Iris pigment epithelial cell (primary cell): ENCODE results near the gene UHRF1.
"Not testable (repeated sequence)": the region's sequence is repeated elsewhere in the genome, so short reads cannot be mapped to it uniquely, and the experiment has no call there.

Experiments
- DNase-seq: peaks from one replicate; pipeline ENCODE4 v3.0.0-alpha.2; 2011; ENCODE audit warnings: low read depth

UHRF1 gene

DNA sequence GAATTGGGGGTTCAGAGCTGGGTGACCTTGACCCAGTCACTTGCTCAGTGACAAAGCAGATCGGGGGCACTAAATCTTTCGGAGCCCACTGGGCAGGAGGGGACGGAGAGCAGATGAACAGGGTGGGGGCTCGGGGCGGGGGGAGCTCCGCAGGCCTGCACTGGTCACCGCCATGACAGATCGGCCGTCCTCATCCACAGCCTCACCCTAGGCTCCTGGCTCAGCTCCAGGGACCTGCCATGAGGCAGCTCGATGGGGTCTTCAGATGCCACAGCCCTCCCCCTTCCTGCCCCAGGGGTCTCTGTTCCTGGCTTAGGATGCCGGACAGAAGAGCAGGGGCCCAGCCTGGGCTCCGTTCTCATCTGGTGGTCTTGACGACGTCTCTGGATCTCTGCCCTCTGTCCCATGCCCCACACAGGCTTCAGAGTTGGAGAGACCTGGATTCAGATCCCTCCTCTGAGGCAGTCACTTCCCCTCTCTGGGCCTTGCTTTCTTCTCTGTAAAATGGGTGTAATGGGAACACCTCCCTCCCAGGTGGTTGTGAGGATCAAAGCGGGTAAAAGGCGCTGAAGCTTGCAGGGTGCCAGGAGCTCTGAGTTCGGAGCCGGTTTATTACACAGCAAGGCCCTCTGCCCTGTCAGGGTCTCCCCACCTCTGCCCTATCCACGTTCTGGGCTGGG lies 62.7 kb downstream of the UHRF1 start:
- DNase-seq = no peak

DNA sequence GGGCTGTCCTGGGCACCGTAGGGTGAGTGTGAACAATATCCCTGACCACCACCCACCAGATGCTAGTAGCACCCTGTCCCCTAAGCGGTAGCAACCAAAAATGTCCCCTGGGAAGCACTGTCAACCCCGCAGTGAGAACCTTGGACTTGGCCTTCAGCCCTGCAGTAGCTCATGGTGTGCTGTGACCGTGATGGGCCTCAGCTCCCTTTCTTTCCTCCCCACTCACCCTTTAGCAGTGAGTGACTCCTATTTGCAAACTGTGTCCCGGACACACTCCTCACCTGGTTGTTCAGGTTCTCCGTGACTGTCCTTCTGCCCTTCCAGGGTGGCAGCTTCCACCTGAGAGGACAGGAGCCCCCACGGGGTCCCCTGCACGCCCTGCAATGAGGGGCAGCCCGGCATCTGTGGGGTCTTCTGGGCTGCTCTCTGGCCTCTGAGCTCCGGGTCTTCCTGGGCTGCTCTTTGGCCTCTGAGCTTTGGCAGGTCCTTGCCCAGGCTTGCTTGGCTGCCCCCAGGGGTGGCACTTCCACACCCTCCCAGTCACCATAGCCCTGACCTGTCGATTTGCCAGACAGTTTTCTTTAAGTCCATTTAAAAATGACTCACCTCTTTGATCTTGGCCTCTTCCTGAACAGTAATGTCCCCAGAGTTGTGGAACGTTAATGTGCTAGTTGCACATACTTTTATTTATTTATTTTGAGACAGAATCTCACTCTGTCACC lies 63.4 kb downstream of the UHRF1 start:
- peak; percentile 51 for DNase-seq

DNA sequence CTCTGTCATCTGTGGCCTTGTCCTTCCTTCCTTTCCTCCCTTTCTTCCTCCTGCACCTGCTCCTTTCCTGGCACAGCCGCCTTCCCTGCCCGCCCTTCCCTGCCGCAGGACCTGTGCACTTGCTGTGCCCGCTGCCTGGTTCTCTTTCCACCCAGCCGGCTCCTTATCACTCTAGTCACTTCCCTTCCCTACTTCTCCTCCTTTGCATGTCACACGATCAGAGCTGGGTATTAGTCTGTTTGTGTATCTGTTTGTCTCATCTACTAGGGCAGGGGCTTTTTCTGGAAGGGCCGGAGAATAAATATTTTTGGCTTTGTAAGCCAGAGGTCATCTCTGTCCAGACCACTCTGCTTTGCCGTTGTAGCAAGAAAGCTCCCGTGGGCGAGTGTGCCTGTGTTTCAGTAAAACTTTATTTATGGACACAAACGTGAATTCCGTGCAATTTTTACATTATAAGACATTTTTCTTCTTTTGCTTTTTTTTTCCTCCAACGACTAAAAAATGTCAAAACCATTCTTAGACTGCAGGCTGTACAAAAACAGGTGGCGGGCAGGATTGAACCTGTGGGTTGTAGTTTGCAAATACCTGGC lies 65.7 kb downstream of the UHRF1 start:
- DNase-seq = no peak

DNA sequence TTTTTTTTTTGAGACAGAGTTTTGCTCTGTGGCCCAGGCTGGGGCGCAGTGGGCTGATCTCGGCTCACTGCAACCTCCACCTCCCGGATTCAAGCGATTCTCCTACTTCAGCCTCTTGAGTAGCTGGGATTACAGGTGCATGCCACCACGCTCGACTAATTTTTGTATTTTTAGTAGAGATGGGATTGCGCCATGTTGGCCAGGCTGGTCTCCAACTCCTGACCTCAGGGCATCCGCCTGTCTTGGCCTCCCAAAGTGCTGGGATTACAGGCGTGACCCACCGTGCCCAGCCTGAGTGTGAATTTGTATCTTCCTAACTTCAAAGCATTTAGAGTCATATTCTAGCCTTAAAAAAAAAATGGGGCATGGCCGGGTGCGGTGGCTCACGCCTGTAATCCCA lies 66.3 kb downstream of the UHRF1 start:
- not testable (repeated sequence) for DNase-seq

DNA sequence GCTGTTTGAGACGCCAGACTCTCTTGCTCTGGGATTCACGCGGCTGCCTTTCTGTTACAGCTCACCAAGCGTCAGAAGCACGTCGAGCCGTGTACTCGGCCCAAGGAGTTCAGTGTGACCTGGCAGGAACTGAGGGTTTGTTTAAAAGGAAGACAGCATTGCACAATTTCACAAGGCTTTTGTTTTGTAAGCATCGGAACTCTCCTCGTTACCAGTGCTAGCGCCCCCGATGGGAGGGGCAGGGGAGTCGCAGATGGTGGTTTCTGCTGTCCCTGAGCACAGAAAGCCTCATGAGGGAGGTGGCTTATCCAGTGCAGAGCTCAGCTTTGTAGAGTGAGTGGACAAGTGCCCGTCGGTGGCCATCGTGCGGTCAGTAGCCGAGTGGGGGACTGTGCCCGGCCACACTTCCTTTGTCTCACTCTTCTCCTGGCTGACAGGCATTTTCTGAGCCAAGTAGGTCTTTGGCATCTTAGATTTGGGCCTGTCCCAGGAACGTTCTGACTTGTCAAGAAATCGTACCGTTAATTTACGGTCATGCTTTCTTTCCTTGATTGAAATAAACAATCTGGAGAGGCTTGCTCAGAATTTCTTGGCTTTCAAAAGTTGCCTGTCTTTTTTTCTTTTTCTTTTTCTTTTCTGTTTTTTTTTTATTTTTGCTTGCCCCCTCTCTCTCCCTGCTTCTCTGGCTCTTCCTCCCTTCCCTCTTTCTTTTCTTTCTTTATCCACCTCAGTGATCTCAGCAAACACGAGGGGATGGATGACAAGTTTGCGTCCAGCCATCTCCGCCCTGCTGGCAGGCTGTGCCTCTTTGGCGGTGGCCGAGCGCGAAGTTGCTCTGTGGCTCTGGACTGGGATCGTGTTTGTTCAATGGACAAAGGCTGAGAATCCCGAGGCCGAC lies 67.3 kb downstream of the UHRF1 start:
- peak; percentile 99 for DNase-seq

DNA sequence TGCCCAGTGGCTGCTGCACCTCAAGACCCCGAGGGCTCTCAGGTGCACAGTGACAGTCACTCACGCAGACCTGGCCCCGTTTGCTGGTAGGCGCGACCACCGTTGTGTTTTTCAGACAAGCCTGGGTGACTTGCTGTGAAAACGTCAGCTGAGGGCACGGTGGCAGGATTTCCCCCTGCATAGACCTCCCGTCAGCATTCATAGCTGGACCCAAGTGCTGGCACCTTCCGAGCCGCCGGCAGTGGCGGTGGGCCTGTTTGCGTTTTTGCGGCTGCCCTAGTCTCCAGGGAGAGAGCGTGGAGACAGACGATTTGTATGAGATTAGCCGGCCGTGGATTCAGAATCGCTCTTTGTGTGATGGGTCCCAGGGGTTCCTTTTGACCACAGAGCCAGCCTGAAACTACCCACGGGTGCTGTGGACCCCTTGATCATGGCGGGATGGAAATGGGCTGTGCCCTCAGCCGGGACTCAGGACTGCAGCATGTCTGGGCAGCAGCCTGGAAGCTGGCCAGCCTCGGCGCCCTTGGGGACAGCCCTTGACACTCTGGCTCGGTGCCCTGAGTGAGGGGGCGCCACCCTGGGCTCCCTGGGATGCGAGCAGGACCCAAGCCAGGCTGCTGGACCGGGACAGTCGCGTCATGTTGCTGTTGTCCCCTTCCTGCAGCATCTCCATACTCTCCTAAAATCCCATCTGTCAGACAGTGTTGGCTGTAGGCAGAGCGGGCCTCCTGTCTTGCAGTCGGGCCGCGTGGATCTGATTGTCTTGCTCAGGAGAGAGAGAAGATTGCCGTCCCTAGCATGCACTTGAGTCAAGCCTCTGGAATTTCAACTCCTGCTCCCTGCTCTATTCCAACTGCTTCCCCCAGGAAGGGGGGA lies 68.2 kb downstream of the UHRF1 start:
- peak; percentile 95 for DNase-seq

DNA sequence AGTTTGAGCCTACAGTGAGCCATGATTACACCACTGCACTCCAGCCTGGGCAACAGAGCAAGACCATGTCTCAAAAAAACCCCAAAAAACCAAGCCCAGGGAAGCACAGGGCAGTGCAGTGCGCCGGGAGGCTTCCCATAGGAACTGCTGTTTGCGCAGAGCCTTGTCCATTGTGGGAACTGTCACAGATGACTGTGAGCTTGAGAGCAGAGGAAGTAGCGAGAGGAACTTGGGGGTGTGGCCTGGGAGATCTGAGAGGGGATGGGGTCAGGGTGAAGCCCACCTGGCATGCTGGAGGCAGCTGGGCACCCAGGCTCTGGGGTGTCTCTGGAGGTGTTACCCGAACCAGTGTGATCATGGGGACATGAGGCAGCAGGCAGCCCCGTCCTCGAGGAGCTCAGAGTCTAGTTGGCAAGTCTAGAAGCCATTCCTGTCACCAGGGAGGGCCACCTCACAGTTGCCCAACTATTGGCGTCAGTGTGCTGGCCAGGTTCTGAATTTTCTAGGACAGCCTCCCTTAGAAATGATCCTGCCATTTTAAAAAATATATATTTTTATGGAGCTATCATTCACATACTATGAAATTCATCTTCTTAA lies 70.0 kb downstream of the UHRF1 start:
- no peak for DNase-seq

DNA sequence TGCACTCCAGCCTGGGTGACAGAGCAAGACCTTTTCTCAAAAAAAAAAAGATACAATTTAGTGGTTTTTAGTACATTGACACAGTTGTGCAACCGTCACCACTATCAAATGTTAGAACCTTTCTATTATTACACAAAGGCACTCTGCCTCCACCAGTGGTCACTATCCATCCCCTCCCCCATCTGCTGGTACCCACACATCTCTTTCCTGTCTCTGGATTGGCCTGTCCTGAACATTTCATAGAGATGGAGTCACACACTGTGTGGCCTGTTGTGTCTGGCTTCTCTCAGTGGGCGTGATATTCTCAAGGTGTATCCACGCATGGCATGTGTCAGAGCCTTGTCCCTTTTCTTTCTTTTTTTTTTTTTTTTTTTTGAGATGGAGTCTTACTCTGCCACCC lies 70.8 kb downstream of the UHRF1 start:
- no peak for DNase-seq

DNA sequence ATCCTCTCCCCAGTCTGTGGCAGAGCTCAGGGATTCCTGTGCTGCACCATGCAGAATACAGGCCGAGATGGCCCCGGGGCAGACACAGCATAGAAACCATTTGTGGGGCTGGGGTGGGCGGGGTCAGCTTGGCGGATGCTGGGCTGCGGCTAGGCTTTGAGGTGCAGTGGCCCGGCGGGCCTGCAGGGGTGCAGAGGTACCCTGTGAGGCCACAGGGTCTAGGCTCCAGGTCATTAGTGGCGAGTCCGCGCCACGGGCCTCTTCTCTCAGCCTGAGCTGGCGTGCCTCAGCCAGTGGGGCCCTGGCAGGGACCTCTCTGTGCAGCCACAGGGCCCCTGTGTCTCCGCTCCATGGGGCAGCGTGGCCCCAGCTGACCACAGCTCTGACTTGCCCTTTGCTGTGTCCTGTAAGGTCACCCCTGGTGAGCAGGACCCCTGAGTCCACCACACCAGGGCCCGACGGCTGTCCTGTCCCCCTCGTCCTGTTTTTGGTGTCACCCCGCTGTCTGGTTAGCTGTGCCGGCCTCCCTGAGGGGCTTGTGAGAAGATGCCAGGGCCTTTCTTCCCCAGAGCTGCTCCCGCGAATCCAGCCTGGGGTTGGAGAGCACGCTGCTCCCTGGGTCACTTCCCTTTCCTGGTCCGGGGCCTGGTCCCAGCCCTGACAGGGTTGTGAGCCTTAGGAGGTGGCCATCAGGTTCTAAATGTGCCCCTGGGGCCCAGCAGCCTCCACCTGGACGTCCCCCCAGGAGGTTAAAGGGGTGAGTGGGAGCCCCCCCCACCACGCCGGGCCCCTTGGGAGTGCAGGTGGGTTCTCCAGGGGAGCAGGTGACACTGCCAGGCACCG lies 71.8 kb downstream of the UHRF1 start:
- no peak for DNase-seq

DNA sequence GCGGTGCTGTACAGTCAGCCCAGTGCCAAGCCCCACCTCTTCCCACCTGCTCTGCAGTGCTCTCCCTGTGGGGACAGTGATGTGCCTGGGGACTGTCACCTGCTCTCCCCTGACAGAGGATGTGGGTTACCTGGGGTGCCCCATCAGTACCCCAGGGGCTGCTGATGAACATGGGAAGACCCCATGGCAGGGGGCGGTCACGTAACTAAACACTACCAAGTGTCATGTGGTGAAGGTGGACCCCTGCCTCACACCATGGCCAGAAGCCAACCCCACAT lies 72.3 kb downstream of the UHRF1 start:
- DNase-seq = no peak

DNA sequence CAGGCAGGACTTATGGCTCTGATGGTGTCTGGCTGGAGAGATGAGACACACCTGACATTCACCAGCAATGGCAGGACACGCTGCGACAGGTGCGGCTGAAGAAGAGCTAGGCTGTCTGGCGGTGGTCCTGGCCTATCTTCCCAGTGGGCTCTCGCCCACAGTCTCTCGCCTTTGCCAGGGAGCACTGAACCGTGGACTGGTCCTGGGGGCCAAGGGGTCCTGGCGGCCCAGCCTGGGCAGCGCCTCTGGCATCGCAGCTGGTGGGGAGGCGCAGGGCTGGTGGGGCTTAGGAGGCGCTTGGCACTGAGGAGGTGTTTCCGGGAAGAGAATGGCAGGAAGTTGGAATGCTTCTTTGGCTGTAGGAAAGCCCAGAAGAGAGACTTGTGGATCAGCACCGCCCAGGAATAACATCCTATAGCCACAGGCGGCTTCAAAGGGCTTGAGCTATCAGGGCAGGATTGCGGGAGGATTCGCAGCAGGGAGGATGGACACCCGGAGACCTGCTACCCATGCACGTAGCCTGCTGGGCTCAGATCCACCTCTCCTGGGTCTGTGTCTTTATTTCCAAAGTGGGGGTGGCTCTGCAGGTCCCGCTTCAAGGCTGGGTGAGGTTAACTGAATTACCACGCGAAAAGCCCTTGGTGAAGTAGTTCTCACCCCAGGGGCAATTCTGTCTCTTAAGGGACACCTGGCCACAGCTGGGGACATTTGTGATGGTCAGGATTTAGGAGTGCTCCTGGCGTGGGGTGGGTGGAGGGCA lies 74.2 kb downstream of the UHRF1 start:
- no peak for DNase-seq

DNA sequence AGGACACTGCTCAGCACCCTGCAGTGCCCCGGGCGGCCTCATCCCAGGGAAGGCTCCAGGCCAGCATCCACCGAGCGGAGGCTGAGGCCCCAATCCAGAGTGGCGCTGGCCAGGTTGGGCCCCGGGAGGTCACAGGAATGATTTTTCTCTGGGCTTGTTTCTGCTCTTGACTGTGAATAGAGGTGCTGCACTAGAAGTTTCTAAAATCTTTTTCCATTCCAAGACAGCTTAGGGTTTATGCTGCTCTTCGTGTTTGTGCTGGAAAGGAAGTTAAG lies 74.7 kb downstream of the UHRF1 start:
- no peak for DNase-seq

DNA sequence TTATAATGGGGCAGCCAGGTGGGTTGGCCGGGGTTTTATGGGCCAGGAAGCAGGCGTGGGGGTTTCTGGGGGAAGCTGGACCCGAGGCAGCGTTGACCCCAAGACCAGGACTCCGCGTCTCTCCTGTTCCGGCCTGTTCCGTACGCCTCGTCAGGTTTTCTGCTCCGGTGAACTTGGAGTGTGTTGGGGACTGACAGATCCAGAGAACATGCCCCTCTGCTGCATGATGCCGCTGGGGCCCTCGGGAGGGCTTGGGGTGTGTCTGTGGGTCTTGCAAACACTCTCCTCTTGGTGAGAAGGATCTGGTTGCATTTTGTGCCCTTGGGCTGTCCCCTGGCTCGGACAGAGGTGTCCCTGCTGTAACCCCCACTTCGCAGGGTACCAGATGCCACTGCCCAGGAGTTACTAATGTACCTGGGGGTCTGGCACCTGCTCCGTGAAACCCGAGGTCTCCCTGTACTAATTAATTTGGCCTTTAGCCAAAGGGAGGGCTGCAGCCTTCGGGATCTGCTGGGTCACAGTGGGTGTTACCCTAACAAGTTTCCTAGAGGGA lies 75.2 kb downstream of the UHRF1 start:
- DNase-seq = no peak

DNA sequence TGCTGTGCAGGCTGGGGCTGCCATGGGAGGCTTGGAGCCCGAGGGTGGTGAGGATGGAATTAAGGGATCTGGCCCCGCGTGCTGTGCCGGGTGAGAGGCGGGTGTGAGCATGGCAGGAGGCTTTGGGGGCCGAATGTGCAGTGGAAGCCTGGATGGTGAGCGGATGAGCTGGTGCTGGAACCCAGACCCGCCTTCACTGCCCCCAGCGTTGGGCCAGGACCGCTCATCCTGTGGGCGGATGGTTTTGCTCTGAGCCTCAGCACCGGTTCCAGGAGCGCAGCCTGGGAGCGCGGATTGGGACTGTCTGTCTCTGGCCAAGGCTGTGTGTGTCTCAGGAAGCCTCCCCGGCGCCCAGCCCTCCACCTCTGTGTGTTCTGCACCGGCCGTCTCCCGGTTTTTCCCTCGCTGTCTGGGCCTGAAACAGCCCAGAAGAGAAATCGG lies 76.3 kb downstream of the UHRF1 start:
- no peak for DNase-seq

DNA sequence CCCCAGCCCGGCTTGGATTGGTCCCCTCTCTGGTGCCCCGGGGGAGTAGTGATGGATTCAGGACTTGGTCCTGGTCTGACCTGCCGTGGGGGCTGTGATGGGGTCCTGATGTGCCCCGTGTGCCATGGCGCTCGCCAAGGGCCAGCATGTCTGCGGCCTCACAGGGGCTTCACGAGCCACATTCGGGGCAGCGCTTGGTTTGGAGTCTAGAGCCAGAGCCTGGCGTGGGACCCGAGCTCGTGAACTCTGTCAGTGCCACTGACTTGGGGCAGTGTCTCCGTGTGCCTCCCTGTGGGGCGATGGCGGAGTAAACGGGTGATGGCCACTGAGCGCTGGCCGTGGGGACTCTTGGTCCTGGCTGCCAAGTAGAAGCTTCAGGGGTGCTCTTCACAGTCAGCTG lies 76.8 kb downstream of the UHRF1 start:
- DNase-seq = no peak

DNA sequence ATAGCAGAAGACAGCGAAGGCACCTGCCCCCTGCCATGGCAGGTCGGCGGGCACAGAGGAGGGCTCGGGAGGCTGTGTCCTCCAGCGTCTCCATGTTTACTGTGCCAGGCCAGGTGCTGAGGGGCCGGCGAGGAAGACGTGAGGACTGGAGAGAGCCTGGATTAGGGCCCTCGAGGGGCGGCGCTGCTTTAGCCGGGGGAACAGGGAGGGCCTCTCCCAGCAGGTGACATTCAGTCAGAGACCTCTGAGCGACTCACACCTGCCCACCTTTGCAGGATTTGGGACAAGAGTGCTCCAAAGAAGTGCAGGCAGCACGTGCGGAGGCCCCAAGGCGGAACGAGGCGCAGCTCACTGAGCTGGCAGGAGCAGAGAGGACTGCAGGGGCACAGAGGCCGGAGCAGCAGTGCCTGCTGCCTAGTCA lies 77.2 kb downstream of the UHRF1 start:
- DNase-seq = no peak

DNA sequence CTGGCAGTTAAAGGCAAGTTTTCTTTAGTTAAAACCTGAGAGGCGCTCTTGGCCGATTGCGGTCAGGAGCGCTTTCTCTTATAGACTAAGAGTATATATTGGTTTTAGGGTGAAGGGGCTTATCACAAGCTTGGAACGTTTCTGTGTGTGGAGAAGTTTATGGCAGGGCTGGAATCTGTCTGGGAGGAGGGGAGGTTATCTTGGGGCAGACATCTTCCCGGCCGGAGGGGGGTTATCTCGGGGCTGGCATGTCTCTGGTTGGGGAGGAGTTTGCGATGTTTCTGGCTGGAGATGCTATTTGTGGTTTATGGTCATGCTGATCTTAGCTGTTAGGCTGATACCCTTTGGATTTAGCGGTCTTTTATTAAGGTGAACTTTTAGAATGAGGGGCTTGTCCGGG lies 78.0 kb downstream of the UHRF1 start:
- DNase-seq = no peak

DNA sequence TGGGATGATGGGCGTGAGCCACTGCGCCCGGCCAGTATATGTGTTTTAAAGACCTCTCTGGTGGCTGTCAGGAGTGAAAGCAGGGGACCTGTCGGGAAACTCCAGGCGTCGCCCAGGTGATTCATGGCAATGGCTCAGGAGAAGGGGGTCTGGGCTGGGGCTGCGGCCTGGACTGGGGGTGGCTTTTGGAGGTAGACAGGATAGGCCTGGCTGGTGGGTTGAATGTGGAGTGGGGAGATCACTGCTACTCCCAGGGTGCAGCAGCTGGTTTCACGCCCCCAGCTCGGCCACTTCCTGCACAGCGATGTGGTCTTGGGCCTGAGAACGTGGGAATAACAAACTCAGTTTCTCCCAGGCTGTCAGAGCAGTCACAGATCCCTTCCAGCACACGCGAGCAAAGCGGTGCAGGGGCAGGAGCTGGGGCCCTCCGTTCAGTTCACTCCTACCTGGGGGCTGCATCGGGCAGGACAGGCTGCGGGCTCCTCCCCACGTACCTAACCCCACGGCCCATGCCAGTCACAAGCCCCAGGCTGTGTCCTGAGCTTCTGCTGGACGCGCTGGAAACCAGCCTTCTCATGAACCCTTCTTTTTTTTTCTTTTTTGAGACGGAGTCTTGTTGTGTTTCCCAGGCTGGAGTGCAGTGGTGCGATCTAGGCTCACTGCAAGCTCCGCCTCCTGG lies 78.5 kb downstream of the UHRF1 start:
- no peak for DNase-seq

DNA sequence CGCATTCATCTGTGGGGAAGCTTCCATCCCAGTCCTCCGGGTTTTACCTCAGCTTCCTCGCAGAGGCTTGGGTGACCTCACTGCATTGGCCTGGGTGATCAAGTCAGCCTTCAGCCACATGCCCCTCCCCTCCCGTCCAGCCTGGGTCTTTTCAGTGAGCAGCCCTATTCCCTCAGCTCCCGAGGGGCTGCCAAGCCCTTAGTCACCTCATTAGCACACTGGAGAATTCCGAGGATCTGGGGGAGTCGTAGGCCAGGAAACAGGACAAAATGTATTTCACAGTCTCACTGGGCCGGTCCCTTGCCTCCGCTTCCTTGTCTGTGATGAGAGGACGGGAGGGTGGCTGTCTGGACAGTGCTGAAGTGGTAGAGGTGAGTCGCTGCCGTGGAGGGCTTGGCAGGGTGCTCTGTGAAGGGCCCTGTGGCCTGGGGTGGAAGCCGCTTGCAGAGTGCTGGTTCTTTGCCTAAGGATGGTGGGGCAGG lies 79.5 kb downstream of the UHRF1 start:
- DNase-seq = peak; percentile 77
